B cell (primary cell): ENCODE measurements around the gene LLPH. TPM values are rescaled to one million over a fixed set of nuclear protein-coding genes. Genes with fewer than 3 reads are reported as not detected.

Experiments
- ATAC-seq: fragments of 200-7000 bp; cut with Tn5 transposase; one replicate; pipeline ENCODE4 v1.10.0; 2021; ENCODE audit warnings: low read depth, mild to moderate bottlenecking, moderate number of reproducible peaks, moderate library complexity
- CTCF ChIA-PET: fragments of 350-600 bp; sonication (Branson Sonifier 250); formaldehyde crosslinking; loops from one replicate; lab custom pipeline; 2021; ENCODE audit warnings: antibody characterized with exemption, inconsistent platforms; lab: Charles Lee
- POLR2A ChIA-PET: fragments of 350-600 bp; sonication (Branson Sonifier 250); formaldehyde crosslinking; loops from one replicate; lab custom pipeline; 2021; ENCODE audit warnings: antibody characterized with exemption; lab: Charles Lee
- DNase-seq: peaks from one replicate; pipeline ENCODE4 v3.0.0; 2013
- H2AFZ ChIP-seq: 2 replicates; pipeline ENCODE4 v1.6.1; 2012; ENCODE audit warnings: mild to moderate bottlenecking, low read depth, low read length; ENCODE audit not compliant: insufficient read depth, poor library complexity, severe bottlenecking
- H3K27ac ChIP-seq, 2 donors: 1 replicate in 1 of 2; 2 replicates in 1 of 2; pipeline ENCODE4 v1.5.1; 2012 to 2013; ENCODE audit warnings: low read length in 2 of 2, mild to moderate bottlenecking in 2 of 2, moderate library complexity in 1 of 2
- H3K27me3 ChIP-seq, 4 experiments: fragments of 200-600 bp in 1 of 4; sonication (generic) in 1 of 4; replicated peaks in 1 of 4; 1 replicate in 2 of 4; 2 replicates in 2 of 4; pipeline versions ENCODE4 v1.6.1 to v1.7.0; 2013 to 2016; ENCODE audit warnings: low read length in 3 of 4, mild to moderate bottlenecking in 2 of 4, mixed read lengths in 1 of 4, moderate library complexity in 1 of 4; ENCODE audit not compliant: insufficient read depth in 4 of 4, control insufficient read depth in 3 of 4; ENCODE audit errors: control extremely low read depth in 1 of 4
- H3K36me3 ChIP-seq, 2 experiments: replicated peaks in 1 of 2; 1 replicate in 1 of 2; 2 replicates in 1 of 2; pipeline versions ENCODE4 v1.6.1 to v1.7.1; 2013; ENCODE audit warnings: low read length in 1 of 2; ENCODE audit not compliant: insufficient read depth in 2 of 2, control insufficient read depth in 1 of 2; ENCODE audit errors: control extremely low read depth in 1 of 2, extremely low read depth in 1 of 2
- H3K4me1 ChIP-seq, 2 donors: fragments of 200-600 bp in 1 of 2; sonication (generic) in 1 of 2; 1 replicate in 1 of 2; 2 replicates in 1 of 2; pipeline versions ENCODE4 v1.5.1 to v1.6.1; 2013 to 2017; ENCODE audit warnings: low read length in 2 of 2; ENCODE audit not compliant: control insufficient read depth in 2 of 2, insufficient read depth in 2 of 2
- H3K4me2 ChIP-seq: replicated peaks from 2 replicates; pipeline ENCODE3; 2012; ENCODE audit warnings: mild to moderate bottlenecking, low read depth, low read length; ENCODE audit not compliant: poor library complexity, severe bottlenecking
- H3K4me3 ChIP-seq, 5 experiments: fragments of 200-600 bp in 1 of 5; sonication (generic) in 1 of 5; 1 replicate in 3 of 5; 2 replicates in 2 of 5; pipeline versions ENCODE4 v1.5.1 to v1.7.0; 2011 to 2016; ENCODE audit warnings: low read length in 4 of 5, mild to moderate bottlenecking in 4 of 5, low read depth in 2 of 5, control low read depth in 1 of 5, moderate library complexity in 1 of 5; ENCODE audit not compliant: insufficient read depth in 1 of 5; ENCODE audit errors: control extremely low read depth in 1 of 5, extremely low read depth in 1 of 5
- H3K79me2 ChIP-seq: fragments of 200-600 bp; sonication (generic); one replicate; pipeline ENCODE4 v1.6.0; 2016; ENCODE audit warnings: low read length; ENCODE audit not compliant: control insufficient read depth, insufficient read depth
- H3K9ac ChIP-seq: fragments of 200-600 bp; sonication (generic); 2 replicates; pipeline ENCODE4 v1.6.1; 2017; ENCODE audit warnings: mild to moderate bottlenecking, low read length, moderate library complexity
- H3K9me3 ChIP-seq, 3 donors: one replicate each; pipeline versions ENCODE4 v1.6.1 to v1.7.1; 2013; ENCODE audit warnings: low read length in 2 of 3; ENCODE audit not compliant: control insufficient read depth in 2 of 3, insufficient read depth in 1 of 3; ENCODE audit errors: control extremely low read depth in 1 of 3
- H4K20me1 ChIP-seq: 2 replicates; pipeline ENCODE4 v1.6.0; 2012; ENCODE audit warnings: mild to moderate bottlenecking, low read length; ENCODE audit not compliant: insufficient read depth, control insufficient read depth, poor library complexity, severe bottlenecking
- H3K27ac Mint-ChIP-seq: one replicate; pipeline ENCODE4 v1.8.0; 2021; ENCODE audit warnings: mixed read lengths
- H3K27me3 Mint-ChIP-seq: one replicate; pipeline ENCODE4 v1.8.0; 2021; ENCODE audit warnings: mixed read lengths
- H3K4me1 Mint-ChIP-seq: one replicate; pipeline ENCODE4 v1.8.0; 2021; ENCODE audit warnings: mixed read lengths
- H3K4me3 Mint-ChIP-seq: one replicate; pipeline ENCODE4 v1.8.0; 2021; ENCODE audit warnings: mixed read lengths
- H3K9me3 Mint-ChIP-seq: one replicate; pipeline ENCODE4 v1.8.0; 2022; ENCODE audit warnings: mixed read lengths; ENCODE audit not compliant: insufficient read depth
- EZH2 ChIP-seq: IDR thresholded peaks from 2 replicates; pipeline ENCODE4 v1.6.1; 2012; ENCODE audit warnings: borderline replicate concordance, low read depth, mild to moderate bottlenecking, moderate library complexity, low read length; ENCODE audit not compliant: insufficient read depth, poor library complexity, severe bottlenecking
- WGBS: methylation state at CpG from one replicate; pipeline ENCODE4 v1.1.5; 2013; ENCODE audit warnings: missing lambda C conversion rate; ENCODE audit not compliant: insufficient coverage; 5-methylcytosine and 5-hydroxymethylcytosine counted together
- intact Hi-C: fragments of 100-400 bp; cut with micrococcal nuclease; formaldehyde crosslinking; loops from one replicate; pipeline ENCODE4 v1.10.0; 2022
- polyA plus RNA-seq: library from polyadenylated mRNA; depleted of rRNA; stranded (reverse); fragments of >200 nt; gene quantifications from 2 replicates; pipeline ENCODE4 v1.2.3, GENCODE V29; 2012
- total RNA-seq, 2 donors: library from RNA; stranded (reverse); fragments of 120-200 nt in 1 of 2; gene quantifications; 1 replicate in 1 of 2; 2 replicates in 1 of 2; pipeline versions ENCODE4 v1.2.3 to v1.2.4, GENCODE V29; 2013 to 2022
- TF ChIP-seq, protein P1 (sequence below): fragments of 200-600 bp; IDR thresholded peaks from one replicate; pipeline ENCODE4 v1.8.0; 2022; ENCODE audit warnings: antibody characterized with exemption, mild to moderate bottlenecking

LLPH gene
- total and polyA plus RNA-seq, 2 donors (not counting 1 experiment from before 2014, with no cell fraction given): 2.1 to 23.4 TPM

DNA sequence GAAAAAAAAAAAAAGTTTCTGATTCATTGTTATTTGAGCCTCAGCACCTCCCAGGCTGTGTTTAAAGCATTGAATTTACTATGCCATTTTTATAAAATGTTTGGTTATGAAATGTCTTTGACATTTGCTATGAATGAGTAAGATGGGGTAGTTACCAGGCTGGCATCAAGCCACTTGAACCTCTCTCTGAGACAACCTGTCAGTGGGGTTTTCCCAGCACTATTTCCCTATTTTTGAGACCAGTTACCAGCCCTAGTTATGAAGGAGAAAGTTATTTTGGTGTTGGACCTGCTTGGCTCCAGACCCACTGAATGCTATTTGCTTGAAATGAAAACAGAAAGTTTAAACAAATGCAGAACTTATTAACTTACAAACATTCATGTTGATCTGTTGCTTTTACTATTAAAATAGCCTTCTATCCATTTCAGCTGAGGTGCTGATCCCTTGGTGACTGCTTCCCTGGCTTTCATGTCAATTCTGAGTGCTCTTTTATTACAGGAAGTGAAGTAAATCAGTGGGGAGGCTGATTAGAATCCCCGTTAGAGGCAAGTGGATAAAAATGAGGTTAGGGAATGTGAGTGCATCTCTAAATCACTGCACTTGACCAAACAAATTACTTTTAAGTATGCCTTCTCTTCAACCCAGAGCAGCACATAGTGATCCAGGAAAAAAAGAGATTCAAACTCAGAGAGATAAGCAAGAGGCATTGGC, 37.8 kb downstream of the LLPH start:
- Histone ChIP-seq H3K9ac (no peak overlapping the region), H3K9me3 (no peaks in the 10 kb centered on the region), H3K4me2 (no peak overlapping the region), H3K36me3 (no peaks in the 10 kb centered on the region), H2AFZ (no peak overlapping the region), H3K27ac (no peak overlapping the region), H4K20me1 (no peaks in the 10 kb centered on the region), H3K4me1 (no peaks in the 10 kb centered on the region), H3K79me2 (no peaks in the 10 kb centered on the region), H3K27me3 (no peaks in the 10 kb centered on the region), H3K4me3 (no peak overlapping the region)
- H3K4me3 Mint-ChIP-seq: no peak overlapping the region
- no peak for TF ChIP-seq EZH2
- TF ChIP-seq, protein P1, sequence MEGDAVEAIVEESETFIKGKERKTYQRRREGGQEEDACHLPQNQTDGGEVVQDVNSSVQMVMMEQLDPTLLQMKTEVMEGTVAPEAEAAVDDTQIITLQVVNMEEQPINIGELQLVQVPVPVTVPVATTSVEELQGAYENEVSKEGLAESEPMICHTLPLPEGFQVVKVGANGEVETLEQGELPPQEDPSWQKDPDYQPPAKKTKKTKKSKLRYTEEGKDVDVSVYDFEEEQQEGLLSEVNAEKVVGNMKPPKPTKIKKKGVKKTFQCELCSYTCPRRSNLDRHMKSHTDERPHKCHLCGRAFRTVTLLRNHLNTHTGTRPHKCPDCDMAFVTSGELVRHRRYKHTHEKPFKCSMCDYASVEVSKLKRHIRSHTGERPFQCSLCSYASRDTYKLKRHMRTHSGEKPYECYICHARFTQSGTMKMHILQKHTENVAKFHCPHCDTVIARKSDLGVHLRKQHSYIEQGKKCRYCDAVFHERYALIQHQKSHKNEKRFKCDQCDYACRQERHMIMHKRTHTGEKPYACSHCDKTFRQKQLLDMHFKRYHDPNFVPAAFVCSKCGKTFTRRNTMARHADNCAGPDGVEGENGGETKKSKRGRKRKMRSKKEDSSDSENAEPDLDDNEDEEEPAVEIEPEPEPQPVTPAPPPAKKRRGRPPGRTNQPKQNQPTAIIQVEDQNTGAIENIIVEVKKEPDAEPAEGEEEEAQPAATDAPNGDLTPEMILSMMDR: no peak
- no peak for ATAC-seq
- DNase-seq: no peak
- H3K27ac Mint-ChIP-seq: no peak overlapping the region
- intact Hi-C loops: no loop called here
- no peaks in the 10 kb centered on the region for H3K9me3 Mint-ChIP-seq
- no peaks in the 10 kb centered on the region for H3K27me3 Mint-ChIP-seq
- WGBS: no CpG with 5 or more reads among the region's 1 CpG
- peaks cover 2% of the 10 kb centered on the region for H3K4me1 Mint-ChIP-seq
- ChIA-PET POLR2A (no interaction called here), CTCF (interaction anchor here (1.2 kb wide), 1 partner anchor 13 kb away, joined by 3 read pairs; no protein-coding TSS in a partner anchor)

DNA sequence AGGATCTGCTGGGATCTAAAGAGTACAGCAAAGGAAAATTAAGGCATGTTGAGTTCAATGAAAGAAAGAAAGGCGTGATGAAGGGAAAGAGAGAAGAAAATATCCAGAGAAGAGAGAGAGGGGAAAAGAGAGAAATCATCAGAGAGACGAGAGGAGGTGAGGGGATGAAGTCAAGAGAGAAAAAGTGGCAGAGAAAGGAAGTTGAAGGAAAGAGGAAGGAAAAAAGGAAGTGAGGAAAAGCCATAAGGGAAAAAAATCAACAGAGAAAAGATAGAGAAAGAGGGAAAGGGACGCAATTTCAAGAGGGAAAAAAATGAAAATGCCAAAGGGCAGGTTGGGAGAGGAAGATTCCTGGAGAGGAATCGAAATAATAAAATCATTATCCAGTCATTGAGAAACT, 40.4 kb downstream of the LLPH start:
- 94% methylated on average over 2 of the region's 4 CpGs for WGBS
- Mint-ChIP-seq H3K27ac (no peak overlapping the region), H3K4me3 (no peak overlapping the region), H3K9me3 (no peaks in the 10 kb centered on the region), H3K27me3 (peaks cover 16% of the 10 kb centered on the region), H3K4me1 (peaks cover 2% of the 10 kb centered on the region)
- Histone ChIP-seq H3K9ac (no peak overlapping the region), H3K4me3 (no peak overlapping the region), H2AFZ (no peak overlapping the region), H3K27ac (no peak overlapping the region), H3K9me3 (no peaks in the 10 kb centered on the region), H3K4me2 (no peak overlapping the region), H3K36me3 (no peaks in the 10 kb centered on the region), H3K79me2 (no peaks in the 10 kb centered on the region), H4K20me1 (no peaks in the 10 kb centered on the region), H3K27me3 (peaks cover 0 to 2% (median 0%) of the 10 kb centered on the region in 4 experiments), H3K4me1 (no peaks in the 10 kb centered on the region)
- intact Hi-C loops: no loop called here
- POLR2A ChIA-PET: no interaction called here
- CTCF ChIA-PET: interaction anchor here (0.6 to 7.1 kb wide), 4 partner anchors 12 to 1198 kb away, joined by 3 to 63 read pairs (median 9); no protein-coding TSS in a partner anchor
- no peak for ATAC-seq
- TF ChIP-seq, protein P1: no peak
- TF ChIP-seq EZH2: no peak
- no peak for DNase-seq
